ENCODE results near the gene HOXC13. TPM values are rescaled to one million over a fixed set of nuclear protein-coding genes. Genes with fewer than 3 reads are reported as not detected.
A peak's percentile ranks its signal among the peaks of the same experiment; 100 is the strongest.

The HOXC13 gene
- total and polyA plus RNA-seq, 2 of the 13 experiments (the other 11 are each of a cell fraction or from before 2014, with no cell fraction given), result 0.07 TPM; not detected in 1

GRCh38 chr12:53994264-53995001 is 55.8 kb downstream of the HOXC13 start (continued):
- TF ChIP-seq SNAPC4 (CRISPR knock-in tag; IDR thresholded peaks at IDR 0.05), result no peak
- TF ChIP-seq, protein P1, sequence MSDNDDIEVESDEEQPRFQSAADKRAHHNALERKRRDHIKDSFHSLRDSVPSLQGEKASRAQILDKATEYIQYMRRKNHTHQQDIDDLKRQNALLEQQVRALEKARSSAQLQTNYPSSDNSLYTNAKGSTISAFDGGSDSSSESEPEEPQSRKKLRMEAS (IDR thresholded peaks at IDR 0.05), result peak; percentile 87
- no peak for TF ChIP-seq MIER3 (CRISPR knock-in tag; IDR thresholded peaks at IDR 0.05; ENCODE audit: borderline replicate concordance)
- no peak for TF ChIP-seq POLR2AphosphoS5 (IDR thresholded peaks at IDR 0.05; ENCODE audit: low read depth, low read length)
- no peak for TF ChIP-seq ZNF577 (CRISPR knock-in tag; IDR thresholded peaks at IDR 0.05; ENCODE audit: borderline replicate concordance, low read depth)
- TF ChIP-seq CCDC6 (CRISPR knock-in tag; IDR thresholded peaks at IDR 0.05), result no peak
- TF ChIP-seq SKI (IDR thresholded peaks at IDR 0.05; ENCODE audit: partially characterized antibody), result peak; percentile 78
- TF ChIP-seq HDAC2 (CRISPR knock-in tag; IDR thresholded peaks at IDR 0.05), result peak; percentile 38; the same call in 1 of the 2 replicates
- peak; percentile 54; the same call in 1 of the 2 replicates for TF ChIP-seq MTA1 (CRISPR knock-in tag; IDR thresholded peaks at IDR 0.05; ENCODE audit: borderline replicate concordance)
- TF ChIP-seq DMAP1 (CRISPR knock-in tag; IDR thresholded peaks at IDR 0.05), result peak; percentile 51; the same call in 1 of the 2 replicates
- TF ChIP-seq, protein P2, sequence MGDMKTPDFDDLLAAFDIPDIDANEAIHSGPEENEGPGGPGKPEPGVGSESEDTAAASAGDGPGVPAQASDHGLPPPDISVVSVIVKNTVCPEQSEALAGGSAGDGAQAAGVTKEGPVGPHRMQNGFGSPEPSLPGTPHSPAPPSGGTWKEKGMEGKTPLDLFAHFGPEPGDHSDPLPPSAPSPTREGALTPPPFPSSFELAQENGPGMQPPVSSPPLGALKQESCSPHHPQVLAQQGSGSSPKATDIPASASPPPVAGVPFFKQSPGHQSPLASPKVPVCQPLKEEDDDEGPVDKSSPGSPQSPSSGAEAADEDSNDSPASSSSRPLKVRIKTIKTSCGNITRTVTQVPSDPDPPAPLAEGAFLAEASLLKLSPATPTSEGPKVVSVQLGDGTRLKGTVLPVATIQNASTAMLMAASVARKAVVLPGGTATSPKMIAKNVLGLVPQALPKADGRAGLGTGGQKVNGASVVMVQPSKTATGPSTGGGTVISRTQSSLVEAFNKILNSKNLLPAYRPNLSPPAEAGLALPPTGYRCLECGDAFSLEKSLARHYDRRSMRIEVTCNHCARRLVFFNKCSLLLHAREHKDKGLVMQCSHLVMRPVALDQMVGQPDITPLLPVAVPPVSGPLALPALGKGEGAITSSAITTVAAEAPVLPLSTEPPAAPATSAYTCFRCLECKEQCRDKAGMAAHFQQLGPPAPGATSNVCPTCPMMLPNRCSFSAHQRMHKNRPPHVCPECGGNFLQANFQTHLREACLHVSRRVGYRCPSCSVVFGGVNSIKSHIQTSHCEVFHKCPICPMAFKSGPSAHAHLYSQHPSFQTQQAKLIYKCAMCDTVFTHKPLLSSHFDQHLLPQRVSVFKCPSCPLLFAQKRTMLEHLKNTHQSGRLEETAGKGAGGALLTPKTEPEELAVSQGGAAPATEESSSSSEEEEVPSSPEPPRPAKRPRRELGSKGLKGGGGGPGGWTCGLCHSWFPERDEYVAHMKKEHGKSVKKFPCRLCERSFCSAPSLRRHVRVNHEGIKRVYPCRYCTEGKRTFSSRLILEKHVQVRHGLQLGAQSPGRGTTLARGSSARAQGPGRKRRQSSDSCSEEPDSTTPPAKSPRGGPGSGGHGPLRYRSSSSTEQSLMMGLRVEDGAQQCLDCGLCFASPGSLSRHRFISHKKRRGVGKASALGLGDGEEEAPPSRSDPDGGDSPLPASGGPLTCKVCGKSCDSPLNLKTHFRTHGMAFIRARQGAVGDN (CRISPR knock-in tag; IDR thresholded peaks at IDR 0.05), result peak; percentile 86
- TF ChIP-seq KLF13 (CRISPR knock-in tag; IDR thresholded peaks at IDR 0.05), result no peak
- TF ChIP-seq SAP130 (CRISPR knock-in tag; IDR thresholded peaks at IDR 0.05; ENCODE audit: low read depth), result peak; percentile 32; the same call in 1 of the 2 replicates
- TF ChIP-seq FOXA1 (IDR thresholded peaks at IDR 0.05), result no peak
- TF ChIP-seq FOXA1 (CRISPR knock-in tag; IDR thresholded peaks at IDR 0.05), result peak; percentile 12; the same call in 1 of the 2 replicates
- TF ChIP-seq, protein P3, sequence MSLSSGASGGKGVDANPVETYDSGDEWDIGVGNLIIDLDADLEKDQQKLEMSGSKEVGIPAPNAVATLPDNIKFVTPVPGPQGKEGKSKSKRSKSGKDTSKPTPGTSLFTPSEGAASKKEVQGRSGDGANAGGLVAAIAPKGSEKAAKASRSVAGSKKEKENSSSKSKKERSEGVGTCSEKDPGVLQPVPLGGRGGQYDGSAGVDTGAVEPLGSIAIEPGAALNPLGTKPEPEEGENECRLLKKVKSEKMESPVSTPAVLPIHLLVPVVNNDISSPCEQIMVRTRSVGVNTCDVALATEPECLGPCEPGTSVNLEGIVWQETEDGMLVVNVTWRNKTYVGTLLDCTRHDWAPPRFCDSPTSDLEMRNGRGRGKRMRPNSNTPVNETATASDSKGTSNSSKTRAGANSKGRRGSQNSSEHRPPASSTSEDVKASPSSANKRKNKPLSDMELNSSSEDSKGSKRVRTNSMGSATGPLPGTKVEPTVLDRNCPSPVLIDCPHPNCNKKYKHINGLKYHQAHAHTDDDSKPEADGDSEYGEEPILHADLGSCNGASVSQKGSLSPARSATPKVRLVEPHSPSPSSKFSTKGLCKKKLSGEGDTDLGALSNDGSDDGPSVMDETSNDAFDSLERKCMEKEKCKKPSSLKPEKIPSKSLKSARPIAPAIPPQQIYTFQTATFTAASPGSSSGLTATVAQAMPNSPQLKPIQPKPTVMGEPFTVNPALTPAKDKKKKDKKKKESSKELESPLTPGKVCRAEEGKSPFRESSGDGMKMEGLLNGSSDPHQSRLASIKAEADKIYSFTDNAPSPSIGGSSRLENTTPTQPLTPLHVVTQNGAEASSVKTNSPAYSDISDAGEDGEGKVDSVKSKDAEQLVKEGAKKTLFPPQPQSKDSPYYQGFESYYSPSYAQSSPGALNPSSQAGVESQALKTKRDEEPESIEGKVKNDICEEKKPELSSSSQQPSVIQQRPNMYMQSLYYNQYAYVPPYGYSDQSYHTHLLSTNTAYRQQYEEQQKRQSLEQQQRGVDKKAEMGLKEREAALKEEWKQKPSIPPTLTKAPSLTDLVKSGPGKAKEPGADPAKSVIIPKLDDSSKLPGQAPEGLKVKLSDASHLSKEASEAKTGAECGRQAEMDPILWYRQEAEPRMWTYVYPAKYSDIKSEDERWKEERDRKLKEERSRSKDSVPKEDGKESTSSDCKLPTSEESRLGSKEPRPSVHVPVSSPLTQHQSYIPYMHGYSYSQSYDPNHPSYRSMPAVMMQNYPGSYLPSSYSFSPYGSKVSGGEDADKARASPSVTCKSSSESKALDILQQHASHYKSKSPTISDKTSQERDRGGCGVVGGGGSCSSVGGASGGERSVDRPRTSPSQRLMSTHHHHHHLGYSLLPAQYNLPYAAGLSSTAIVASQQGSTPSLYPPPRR (CRISPR knock-in tag; IDR thresholded peaks at IDR 0.05; ENCODE audit: borderline replicate concordance), result no peak

Measured in HepG2 (cell line).